ENCODE measurements around the gene KCNG2.

DNA sequence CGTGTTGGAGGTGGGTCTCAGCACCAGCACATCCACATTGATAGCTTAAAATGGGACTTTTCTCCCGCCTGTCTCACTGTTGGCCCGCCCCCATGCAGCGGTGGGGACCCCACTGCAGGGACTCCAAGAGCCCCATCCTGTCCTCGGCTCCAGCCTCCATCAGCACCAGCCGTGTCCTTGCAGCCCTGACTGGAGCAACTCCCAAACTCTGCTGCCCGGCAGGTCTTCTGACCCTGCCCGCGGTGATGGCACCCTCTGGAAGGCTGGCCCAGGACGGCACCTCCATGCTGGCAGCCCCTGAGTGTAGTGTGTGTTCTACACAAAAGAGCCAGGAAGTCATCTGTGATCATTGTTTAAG lies 41.6 kb upstream of the KCNG2 start:
- TF ChIP-seq, protein P1, sequence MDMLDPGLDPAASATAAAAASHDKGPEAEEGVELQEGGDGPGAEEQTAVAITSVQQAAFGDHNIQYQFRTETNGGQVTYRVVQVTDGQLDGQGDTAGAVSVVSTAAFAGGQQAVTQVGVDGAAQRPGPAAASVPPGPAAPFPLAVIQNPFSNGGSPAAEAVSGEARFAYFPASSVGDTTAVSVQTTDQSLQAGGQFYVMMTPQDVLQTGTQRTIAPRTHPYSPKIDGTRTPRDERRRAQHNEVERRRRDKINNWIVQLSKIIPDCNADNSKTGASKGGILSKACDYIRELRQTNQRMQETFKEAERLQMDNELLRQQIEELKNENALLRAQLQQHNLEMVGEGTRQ (IDR thresholded peaks at IDR 0.05; ENCODE audit: borderline replicate concordance, low read depth, low read length) = no peak
- TF ChIP-seq, protein P2, sequence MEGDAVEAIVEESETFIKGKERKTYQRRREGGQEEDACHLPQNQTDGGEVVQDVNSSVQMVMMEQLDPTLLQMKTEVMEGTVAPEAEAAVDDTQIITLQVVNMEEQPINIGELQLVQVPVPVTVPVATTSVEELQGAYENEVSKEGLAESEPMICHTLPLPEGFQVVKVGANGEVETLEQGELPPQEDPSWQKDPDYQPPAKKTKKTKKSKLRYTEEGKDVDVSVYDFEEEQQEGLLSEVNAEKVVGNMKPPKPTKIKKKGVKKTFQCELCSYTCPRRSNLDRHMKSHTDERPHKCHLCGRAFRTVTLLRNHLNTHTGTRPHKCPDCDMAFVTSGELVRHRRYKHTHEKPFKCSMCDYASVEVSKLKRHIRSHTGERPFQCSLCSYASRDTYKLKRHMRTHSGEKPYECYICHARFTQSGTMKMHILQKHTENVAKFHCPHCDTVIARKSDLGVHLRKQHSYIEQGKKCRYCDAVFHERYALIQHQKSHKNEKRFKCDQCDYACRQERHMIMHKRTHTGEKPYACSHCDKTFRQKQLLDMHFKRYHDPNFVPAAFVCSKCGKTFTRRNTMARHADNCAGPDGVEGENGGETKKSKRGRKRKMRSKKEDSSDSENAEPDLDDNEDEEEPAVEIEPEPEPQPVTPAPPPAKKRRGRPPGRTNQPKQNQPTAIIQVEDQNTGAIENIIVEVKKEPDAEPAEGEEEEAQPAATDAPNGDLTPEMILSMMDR (IDR thresholded peaks at IDR 0.05) = no peak

Data from SK-N-SH (cell line).